SK-N-SH treated with all-trans-retinoic acid at 6 μM for 48 hours (cell line): Measurements from ENCODE around the gene LMNTD2.

Experiments used
- BACH2 ChIP-seq: fragments of 250-450 bp; sonication (Bioruptor Pico); IDR thresholded peaks from 2 replicates; pipeline ENCODE4 v1.9.0; 2021; ENCODE audit warnings: mild to moderate bottlenecking, borderline replicate concordance
- GLIS3 ChIP-seq: fragments of 250-450 bp; sonication (Bioruptor Pico); IDR thresholded peaks from 2 replicates; pipeline ENCODE4 v1.5.0; 2020; ENCODE audit warnings: mild to moderate bottlenecking, moderate library complexity
- PATZ1 ChIP-seq: fragments of 250-450 bp; sonication (Bioruptor Pico); IDR thresholded peaks from 2 replicates; pipeline ENCODE4 v1.8.0; 2020; ENCODE audit warnings: mild to moderate bottlenecking, moderate library complexity, borderline replicate concordance
- POU6F1 ChIP-seq: fragments of 250-450 bp; sonication (Bioruptor Pico); IDR thresholded peaks from 2 replicates; pipeline ENCODE4 v1.8.0; 2021; ENCODE audit warnings: low read depth, mild to moderate bottlenecking, moderate library complexity, borderline replicate concordance
- PPARA ChIP-seq: fragments of 250-450 bp; sonication (Bioruptor Pico); IDR thresholded peaks from 2 replicates; pipeline ENCODE4 v1.5.0; 2020; ENCODE audit warnings: mild to moderate bottlenecking, borderline replicate concordance
- SNAI2 ChIP-seq: fragments of 250-450 bp; sonication (Bioruptor Pico); IDR thresholded peaks from 2 replicates; pipeline ENCODE4 v1.5.0; 2020; ENCODE audit warnings: mild to moderate bottlenecking, moderate library complexity
- TCF4 ChIP-seq: fragments of 250-450 bp; sonication (Bioruptor Pico); IDR thresholded peaks from 2 replicates; pipeline ENCODE4 v1.8.0; 2021; ENCODE audit warnings: mild to moderate bottlenecking, moderate library complexity, borderline replicate concordance
- ZFP30 ChIP-seq: fragments of 450-650 bp; formaldehyde crosslinking; IDR thresholded peaks from 2 replicates; pipeline ENCODE4 v1.5.0; 2022; ENCODE audit warnings: mild to moderate bottlenecking, moderate library complexity

- no peak for TF ChIP-seq PATZ1 (CRISPR knock-in tag)
- TF ChIP-seq GLIS3 (CRISPR knock-in tag), result no peak
- no peak for TF ChIP-seq BACH2 (CRISPR knock-in tag)
- no peak for TF ChIP-seq PPARA (CRISPR knock-in tag)
- TF ChIP-seq SNAI2 (CRISPR knock-in tag), result no peak
- TF ChIP-seq ZFP30 (CRISPR knock-in tag), result no peak
- no peak for TF ChIP-seq TCF4 (CRISPR knock-in tag)
- no peak for TF ChIP-seq POU6F1 (CRISPR knock-in tag)
Observed at GRCh38 chr11:590997-591396, 30.5 kb upstream of the LMNTD2 start.
